NB4 (cell line): ENCODE data around the gene OMD.

ENCODE experiments used
- MYC ChIP-seq: IDR thresholded peaks from 2 replicates; pipeline ENCODE4 v1.6.1; 2011; ENCODE audit warnings: low read depth, low read length
- POLR2A ChIP-seq: IDR thresholded peaks from 2 replicates; pipeline ENCODE4 v1.6.1; 2011; ENCODE audit warnings: mild to moderate bottlenecking; ENCODE audit not compliant: insufficient read length; ENCODE audit errors: extremely low read depth
- TF ChIP-seq, protein P1 (sequence below): IDR thresholded peaks from one replicate; pipeline ENCODE4 v1.5.1; 2012; ENCODE audit warnings: low read depth, low read length
- TF ChIP-seq, protein P2 (sequence below): IDR thresholded peaks from 2 replicates; pipeline ENCODE4 v1.6.1; 2011; ENCODE audit warnings: low read depth, low read length

DNA sequence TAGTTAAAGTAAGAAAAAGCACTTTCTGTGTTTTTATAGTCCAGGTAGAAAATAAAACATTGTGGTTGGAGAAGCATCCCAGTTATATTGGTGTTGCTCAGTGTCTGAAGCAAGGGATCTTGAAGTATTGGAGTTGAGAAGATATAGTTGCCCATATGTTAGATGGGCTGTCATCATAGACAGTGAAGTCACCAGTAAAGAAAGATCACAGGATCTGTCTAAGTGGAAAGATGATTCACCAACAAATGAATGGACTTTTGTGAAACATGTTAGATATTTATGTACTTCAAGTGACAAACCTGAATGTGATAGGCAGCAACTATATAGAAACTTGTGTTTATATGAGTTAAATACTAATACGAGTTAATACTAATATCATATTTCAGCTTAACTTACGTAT lies 31.6 kb downstream of the OMD start:
- TF ChIP-seq, protein P1, sequence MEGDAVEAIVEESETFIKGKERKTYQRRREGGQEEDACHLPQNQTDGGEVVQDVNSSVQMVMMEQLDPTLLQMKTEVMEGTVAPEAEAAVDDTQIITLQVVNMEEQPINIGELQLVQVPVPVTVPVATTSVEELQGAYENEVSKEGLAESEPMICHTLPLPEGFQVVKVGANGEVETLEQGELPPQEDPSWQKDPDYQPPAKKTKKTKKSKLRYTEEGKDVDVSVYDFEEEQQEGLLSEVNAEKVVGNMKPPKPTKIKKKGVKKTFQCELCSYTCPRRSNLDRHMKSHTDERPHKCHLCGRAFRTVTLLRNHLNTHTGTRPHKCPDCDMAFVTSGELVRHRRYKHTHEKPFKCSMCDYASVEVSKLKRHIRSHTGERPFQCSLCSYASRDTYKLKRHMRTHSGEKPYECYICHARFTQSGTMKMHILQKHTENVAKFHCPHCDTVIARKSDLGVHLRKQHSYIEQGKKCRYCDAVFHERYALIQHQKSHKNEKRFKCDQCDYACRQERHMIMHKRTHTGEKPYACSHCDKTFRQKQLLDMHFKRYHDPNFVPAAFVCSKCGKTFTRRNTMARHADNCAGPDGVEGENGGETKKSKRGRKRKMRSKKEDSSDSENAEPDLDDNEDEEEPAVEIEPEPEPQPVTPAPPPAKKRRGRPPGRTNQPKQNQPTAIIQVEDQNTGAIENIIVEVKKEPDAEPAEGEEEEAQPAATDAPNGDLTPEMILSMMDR, result no peak
- no peak for TF ChIP-seq POLR2A
- no peak for TF ChIP-seq MYC
- TF ChIP-seq, protein P2, sequence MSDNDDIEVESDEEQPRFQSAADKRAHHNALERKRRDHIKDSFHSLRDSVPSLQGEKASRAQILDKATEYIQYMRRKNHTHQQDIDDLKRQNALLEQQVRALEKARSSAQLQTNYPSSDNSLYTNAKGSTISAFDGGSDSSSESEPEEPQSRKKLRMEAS, result no peak
